Trophoblast cell (in vitro differentiated cells and primary cell): ENCODE data around the gene PRDM16.

ENCODE experiments used
- DNase-seq, 2 donors: peaks; one replicate each; pipeline ENCODE4 v3.0.0-alpha.2; 2016
- H2AFZ ChIP-seq: 2 replicates; pipeline ENCODE4 v1.6.1; 2013; ENCODE audit warnings: low read length, moderate library complexity, mild to moderate bottlenecking; ENCODE audit not compliant: insufficient read depth, poor library complexity
- H2AK5ac ChIP-seq: 2 replicates; pipeline ENCODE4 v1.6.1; 2013; ENCODE audit warnings: mild to moderate bottlenecking, low read length
- H2BK120ac ChIP-seq: 2 replicates; pipeline ENCODE4 v1.6.1; 2013; ENCODE audit warnings: low read length, mild to moderate bottlenecking, moderate library complexity; ENCODE audit not compliant: insufficient read depth, poor library complexity
- H2BK12ac ChIP-seq: 2 replicates; pipeline ENCODE4 v1.6.1; 2013; ENCODE audit warnings: mild to moderate bottlenecking, low read length, moderate library complexity
- H2BK5ac ChIP-seq: 2 replicates; pipeline ENCODE4 v1.6.1; 2013; ENCODE audit warnings: low read length, low read depth, moderate library complexity, mild to moderate bottlenecking; ENCODE audit not compliant: poor library complexity
- H3K14ac ChIP-seq: 2 replicates; pipeline ENCODE4 v1.6.1; 2013; ENCODE audit warnings: mild to moderate bottlenecking, low read length
- H3K18ac ChIP-seq: 2 replicates; pipeline ENCODE4 v1.6.1; 2013; ENCODE audit warnings: mild to moderate bottlenecking, low read length
- H3K23ac ChIP-seq: 2 replicates; pipeline ENCODE4 v1.6.1; 2013; ENCODE audit warnings: low read length
- H3K27ac ChIP-seq: 2 replicates; pipeline ENCODE4 v1.5.1; 2013; ENCODE audit warnings: low read depth, mild to moderate bottlenecking, inconsistent platforms, low read length, moderate library complexity
- H3K27me3 ChIP-seq: 2 replicates; pipeline ENCODE4 v1.6.1; 2013; ENCODE audit warnings: inconsistent platforms, mild to moderate bottlenecking, low read length, moderate library complexity; ENCODE audit not compliant: insufficient read depth
- H3K36me3 ChIP-seq, 2 experiments: 1 replicate in 1 of 2; 2 replicates in 1 of 2; pipeline ENCODE4 v1.6.1; 2013; ENCODE audit warnings: low read length in 2 of 2, mild to moderate bottlenecking in 2 of 2, moderate library complexity in 1 of 2; ENCODE audit not compliant: insufficient read depth in 2 of 2, control insufficient read depth in 1 of 2
- H3K4ac ChIP-seq: 2 replicates; pipeline ENCODE4 v1.6.1; 2013; ENCODE audit warnings: low read depth, mild to moderate bottlenecking, low read length, moderate library complexity
- H3K4me1 ChIP-seq, 2 experiments: 1 replicate in 1 of 2; 2 replicates in 1 of 2; pipeline ENCODE4 v1.6.1; 2013; ENCODE audit warnings: low read length in 2 of 2, mild to moderate bottlenecking in 2 of 2, moderate library complexity in 1 of 2; ENCODE audit not compliant: insufficient read depth in 2 of 2, control insufficient read depth in 1 of 2
- H3K4me2 ChIP-seq: 2 replicates; pipeline ENCODE4 v1.6.1; 2013; ENCODE audit warnings: inconsistent platforms, mild to moderate bottlenecking, low read length, moderate library complexity
- H3K4me3 ChIP-seq: 2 replicates; pipeline ENCODE4 v1.5.1; 2013; ENCODE audit warnings: mild to moderate bottlenecking, low read depth, low read length, inconsistent platforms
- H3K79me1 ChIP-seq: one replicate; pipeline ENCODE4 v1.6.1; 2013; ENCODE audit warnings: low read length
- H3K79me2 ChIP-seq: 2 replicates; pipeline ENCODE4 v1.6.1; 2013; ENCODE audit warnings: low read length, mild to moderate bottlenecking; ENCODE audit not compliant: control insufficient read depth, insufficient read depth, poor library complexity
- H3K9ac ChIP-seq: 2 replicates; pipeline ENCODE4 v1.6.1; 2013; ENCODE audit warnings: mild to moderate bottlenecking, low read length
- H3K9me3 ChIP-seq: 2 replicates; pipeline ENCODE4 v1.6.1; 2013; ENCODE audit warnings: low read depth, mild to moderate bottlenecking, control low read depth, inconsistent platforms, low read length; ENCODE audit not compliant: insufficient read depth
- H4K12ac ChIP-seq: 2 replicates; pipeline ENCODE4 v1.6.1; 2013; ENCODE audit warnings: low read depth, mild to moderate bottlenecking, low read length, moderate library complexity
- H4K8ac ChIP-seq: 2 replicates; pipeline ENCODE4 v1.6.1; 2013; ENCODE audit warnings: low read depth, mild to moderate bottlenecking, low read length, moderate library complexity
- H4K91ac ChIP-seq: one replicate; pipeline ENCODE4 v1.6.1; 2013; ENCODE audit warnings: low read depth, mild to moderate bottlenecking, low read length, moderate library complexity
- WGBS: extraction: QIAGEN DNeasy Blood & Tissue Kit; methylation state at CpG from one replicate; pipeline ENCODE4 v1.1.7; 2013; ENCODE audit warnings: missing lambda C conversion rate; ENCODE audit not compliant: insufficient read length, insufficient coverage; ENCODE audit errors: extremely low coverage; 5-methylcytosine and 5-hydroxymethylcytosine counted together

PRDM16 gene

DNA sequence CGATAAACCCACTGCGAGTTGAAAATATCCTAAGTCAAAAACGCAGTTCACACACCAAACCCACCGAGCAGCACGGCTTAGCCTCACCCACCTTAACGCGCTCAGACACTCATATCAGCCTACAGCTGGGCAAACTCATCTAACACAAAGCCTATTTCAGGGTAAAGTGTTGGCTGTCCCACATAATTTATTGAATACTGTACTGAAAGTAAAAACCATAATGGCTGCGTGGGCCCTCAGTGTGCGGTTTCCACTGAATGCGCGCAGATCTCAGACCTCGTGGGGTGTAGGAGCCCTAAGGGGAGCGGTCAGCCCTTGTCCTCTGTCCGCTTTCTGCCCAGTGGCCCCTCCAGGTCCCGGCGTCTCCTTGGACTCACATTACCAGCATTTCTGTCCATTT is 227.8 kb downstream of the PRDM16 start:
- no peak overlapping the region for H2BK12ac ChIP-seq
- no peak overlapping the region for H4K91ac ChIP-seq
- no peak overlapping the region for H2AFZ ChIP-seq
- no peak overlapping the region for H2BK5ac ChIP-seq
- no peak overlapping the region for H3K27ac ChIP-seq
- H3K4ac ChIP-seq: no peak overlapping the region
- no peak overlapping the region for H3K23ac ChIP-seq
- no peak overlapping the region for H3K4me3 ChIP-seq
- H3K27me3 ChIP-seq: no peaks in the 10 kb centered on the region
- DNase-seq: no peak
- no peak overlapping the region for H3K18ac ChIP-seq
- H3K4me1 ChIP-seq: no peaks in the 10 kb centered on the region
- H3K9me3 ChIP-seq: peaks cover 10% of the 10 kb centered on the region
- no peak overlapping the region for H3K9ac ChIP-seq
- H3K79me2 ChIP-seq: no peaks in the 10 kb centered on the region
- H3K14ac ChIP-seq: no peak overlapping the region
- no peaks in the 10 kb centered on the region for H3K36me3 ChIP-seq
- no CpG with 5 or more reads among the region's 16 CpGs for WGBS
- no peak overlapping the region for H4K12ac ChIP-seq
- no peak overlapping the region for H4K8ac ChIP-seq
- no peak overlapping the region for H3K4me2 ChIP-seq
- H2BK120ac ChIP-seq: no peak overlapping the region
- H3K79me1 ChIP-seq: no peaks in the 10 kb centered on the region
- H2AK5ac ChIP-seq: no peak overlapping the region

DNA sequence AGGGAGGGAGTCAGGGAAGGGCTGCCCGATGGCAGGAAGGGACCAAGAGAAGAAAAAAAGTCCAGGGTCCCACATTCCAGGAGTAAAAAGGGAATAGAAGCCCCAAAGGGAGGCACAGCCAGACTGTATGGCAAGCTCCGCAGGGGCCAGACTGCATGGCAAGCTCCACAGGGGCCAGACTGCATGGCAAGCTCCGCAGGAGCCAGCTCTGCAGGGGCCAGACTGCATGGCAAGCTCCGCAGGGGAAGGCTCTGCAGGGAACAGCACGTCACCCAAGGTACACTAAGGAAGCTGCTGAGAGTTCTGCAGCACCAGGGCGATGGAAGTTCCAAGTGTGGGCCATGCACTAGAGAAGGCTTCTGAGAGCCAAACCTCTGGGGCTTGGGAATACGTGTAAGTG is 228.8 kb downstream of the PRDM16 start:
- DNase-seq: no peak
- Histone ChIP-seq H2AK5ac (no peak overlapping the region), H3K36me3 (no peaks in the 10 kb centered on the region), H3K4me3 (no peak overlapping the region), H2BK120ac (no peak overlapping the region), H4K8ac (no peak overlapping the region), H2BK5ac (no peak overlapping the region), H3K4me2 (no peak overlapping the region), H3K27me3 (no peaks in the 10 kb centered on the region), H4K12ac (no peak overlapping the region), H3K23ac (no peak overlapping the region), H3K9me3 (peaks cover 10% of the 10 kb centered on the region), H2BK12ac (no peak overlapping the region), H3K4ac (no peak overlapping the region), H3K9ac (no peak overlapping the region), H3K18ac (no peak overlapping the region), H3K79me2 (no peaks in the 10 kb centered on the region), H3K14ac (no peak overlapping the region), H2AFZ (no peak overlapping the region), H4K91ac (no peak overlapping the region), H3K79me1 (no peaks in the 10 kb centered on the region), H3K27ac (no peak overlapping the region), H3K4me1 (no peaks in the 10 kb centered on the region)
- no CpG with 5 or more reads among the region's 7 CpGs for WGBS

DNA sequence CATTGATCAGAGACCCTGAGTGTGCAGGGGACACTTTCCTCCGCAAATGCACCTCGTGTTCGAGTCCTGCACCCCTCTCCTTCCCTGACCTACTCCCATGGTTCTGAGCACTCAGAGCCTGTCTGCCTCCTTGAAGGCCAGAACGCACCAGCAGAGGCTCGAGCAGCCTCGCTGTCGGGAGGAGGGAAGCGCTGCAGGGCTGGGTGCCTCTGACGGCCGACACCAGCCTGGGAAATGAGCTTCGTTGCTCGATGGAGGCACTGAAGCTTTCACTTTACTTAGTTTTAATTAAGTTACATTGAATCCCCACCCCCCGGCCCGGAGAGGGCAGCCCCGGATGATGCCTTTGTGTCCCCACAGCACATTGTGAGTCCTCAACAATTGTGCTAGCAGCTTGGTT is 229.2 kb downstream of the PRDM16 start:
- H3K27ac ChIP-seq: no peak overlapping the region
- H3K23ac ChIP-seq: no peak overlapping the region
- no CpG with 5 or more reads among the region's 15 CpGs for WGBS
- no peak overlapping the region for H3K4me2 ChIP-seq
- H3K14ac ChIP-seq: no peak overlapping the region
- H4K12ac ChIP-seq: no peak overlapping the region
- no peaks in the 10 kb centered on the region for H3K36me3 ChIP-seq
- H3K4ac ChIP-seq: no peak overlapping the region
- no peak overlapping the region for H2BK120ac ChIP-seq
- H4K91ac ChIP-seq: no peak overlapping the region
- no peak overlapping the region for H4K8ac ChIP-seq
- no peaks in the 10 kb centered on the region for H3K4me1 ChIP-seq
- no peak overlapping the region for H3K4me3 ChIP-seq
- no peak overlapping the region for H3K18ac ChIP-seq
- no peaks in the 10 kb centered on the region for H3K79me2 ChIP-seq
- no peak overlapping the region for H2BK12ac ChIP-seq
- H2AFZ ChIP-seq: no peak overlapping the region
- H2BK5ac ChIP-seq: no peak overlapping the region
- no peak for DNase-seq
- no peak overlapping the region for H3K9ac ChIP-seq
- no peak overlapping the region for H2AK5ac ChIP-seq
- no peaks in the 10 kb centered on the region for H3K27me3 ChIP-seq
- H3K9me3 ChIP-seq: peaks cover 10% of the 10 kb centered on the region
- H3K79me1 ChIP-seq: no peaks in the 10 kb centered on the region

DNA sequence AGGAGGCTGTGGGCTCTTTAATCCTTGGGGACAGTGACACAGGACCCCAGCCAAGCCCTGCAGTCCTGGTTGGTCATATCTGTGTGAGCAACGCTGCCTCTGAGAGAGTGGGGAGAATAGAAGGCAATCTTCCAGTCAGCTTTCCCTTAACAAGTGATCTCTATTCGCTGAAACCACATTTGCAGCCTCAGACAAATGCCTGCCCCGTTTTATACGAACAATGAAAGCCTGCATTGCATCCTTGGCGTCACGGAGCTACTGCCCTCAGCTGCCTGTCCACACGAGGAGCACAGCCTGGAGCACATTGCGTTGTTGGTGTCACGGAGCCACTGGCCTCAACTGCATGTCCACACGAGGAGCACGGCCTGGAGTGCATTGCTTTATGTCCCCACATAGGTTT is 235.2 kb downstream of the PRDM16 start:
- no peaks in the 10 kb centered on the region for H3K27me3 ChIP-seq
- no peaks in the 10 kb centered on the region for H3K4me1 ChIP-seq
- H3K79me1 ChIP-seq: no peaks in the 10 kb centered on the region
- H2BK5ac ChIP-seq: no peak overlapping the region
- H4K8ac ChIP-seq: no peak overlapping the region
- H3K4ac ChIP-seq: no peak overlapping the region
- peaks cover 7% of the 10 kb centered on the region for H3K9me3 ChIP-seq
- no peak overlapping the region for H4K12ac ChIP-seq
- no peaks in the 10 kb centered on the region for H3K79me2 ChIP-seq
- no peaks in the 10 kb centered on the region for H3K36me3 ChIP-seq
- no peak overlapping the region for H2BK120ac ChIP-seq
- H3K27ac ChIP-seq: no peak overlapping the region
- no peak overlapping the region for H2AK5ac ChIP-seq
- no peak overlapping the region for H3K14ac ChIP-seq
- no peak overlapping the region for H2AFZ ChIP-seq
- H3K4me3 ChIP-seq: peak overlapping the region; percentile 23
- H3K4me2 ChIP-seq: no peak overlapping the region
- no peak overlapping the region for H3K23ac ChIP-seq
- H2BK12ac ChIP-seq: no peak overlapping the region
- DNase-seq: no peak
- H3K18ac ChIP-seq: no peak overlapping the region
- no CpG with 5 or more reads among the region's 11 CpGs for WGBS
- no peak overlapping the region for H4K91ac ChIP-seq
- H3K9ac ChIP-seq: no peak overlapping the region
